ENCODE measurements around the gene ABHD6. TPM values are rescaled to one million over a fixed set of nuclear protein-coding genes. Genes with fewer than 3 reads are reported as not detected.

Gene ABHD6
- total RNA-seq, 2 donors from 2014 or later, result 7.5 to 8.6 TPM

DNA sequence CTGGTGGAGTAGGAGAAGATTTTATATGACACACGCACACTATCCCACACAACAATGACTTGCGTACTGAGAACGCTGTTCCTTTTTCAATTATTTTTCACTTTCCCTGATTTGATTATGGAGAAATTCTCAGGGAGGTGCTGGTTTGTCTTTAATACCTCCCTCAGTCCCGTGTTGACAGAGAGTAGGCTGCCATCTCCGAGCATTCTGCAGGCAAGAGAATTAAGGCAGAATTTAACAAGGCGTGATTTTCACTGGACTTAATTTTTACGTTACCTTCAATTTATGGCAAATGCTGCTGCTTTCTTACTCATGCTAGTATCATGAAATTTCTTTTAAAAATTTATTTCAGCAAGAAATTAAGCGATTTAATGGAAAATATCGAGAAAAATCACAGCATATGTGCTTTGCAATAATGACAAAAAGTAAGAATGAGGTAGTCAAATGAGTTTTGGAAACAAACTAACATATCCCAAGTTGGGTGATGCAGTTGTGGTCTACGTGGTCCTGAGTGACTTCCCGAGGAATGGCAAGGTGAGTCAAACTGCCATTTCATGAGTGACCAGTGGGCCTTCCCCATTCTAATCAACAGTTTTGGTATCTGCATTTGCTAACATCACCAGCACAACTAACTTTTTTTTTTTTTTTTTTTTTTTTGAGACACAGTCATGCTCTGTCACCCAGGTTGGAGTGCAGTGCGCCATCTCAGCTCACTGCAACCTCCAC is 43.7 kb upstream of the ABHD6 start:
- H3K27ac ChIP-seq (ENCODE audit: low read depth, low read length), result no peak overlapping the region
- H3K27me3 ChIP-seq (ENCODE audit: control insufficient read depth, insufficient read depth, low read length, poor library complexity, severe bottlenecking), result no peaks in the 10 kb centered on the region
- H3K36me3 ChIP-seq (ENCODE audit: control insufficient read depth, insufficient read depth, low read length), result no peaks in the 10 kb centered on the region
- no peak overlapping the region for H3K4me3 Mint-ChIP-seq
- no peak overlapping the region for H3K9ac ChIP-seq (ENCODE audit: extremely low read depth, low read length, poor library complexity, severe bottlenecking)
- H3K27me3 Mint-ChIP-seq (ENCODE audit: insufficient read depth), result no peaks in the 10 kb centered on the region
- no peaks in the 10 kb centered on the region for H3K36me3 Mint-ChIP-seq (ENCODE audit: low read depth)
- WGBS, 2 experiments (ENCODE audit: insufficient coverage in 1 of 2, insufficient read length in 1 of 2), result 93 to 96% methylated on average over 10 to 11 of the region's 12 CpGs
- no peaks in the 10 kb centered on the region for H3K9me3 ChIP-seq (ENCODE audit: control insufficient read depth, low read length)
- H3K4me1 Mint-ChIP-seq, result peaks cover 4% of the 10 kb centered on the region
- H3K4me1 ChIP-seq (ENCODE audit: control insufficient read depth, insufficient read depth, low read length), result no peaks in the 10 kb centered on the region
- H3K27ac Mint-ChIP-seq, result no peak overlapping the region
- DNase-seq, result no peak
- no peaks in the 10 kb centered on the region for H3K9me3 Mint-ChIP-seq
- TF ChIP-seq, protein P1, sequence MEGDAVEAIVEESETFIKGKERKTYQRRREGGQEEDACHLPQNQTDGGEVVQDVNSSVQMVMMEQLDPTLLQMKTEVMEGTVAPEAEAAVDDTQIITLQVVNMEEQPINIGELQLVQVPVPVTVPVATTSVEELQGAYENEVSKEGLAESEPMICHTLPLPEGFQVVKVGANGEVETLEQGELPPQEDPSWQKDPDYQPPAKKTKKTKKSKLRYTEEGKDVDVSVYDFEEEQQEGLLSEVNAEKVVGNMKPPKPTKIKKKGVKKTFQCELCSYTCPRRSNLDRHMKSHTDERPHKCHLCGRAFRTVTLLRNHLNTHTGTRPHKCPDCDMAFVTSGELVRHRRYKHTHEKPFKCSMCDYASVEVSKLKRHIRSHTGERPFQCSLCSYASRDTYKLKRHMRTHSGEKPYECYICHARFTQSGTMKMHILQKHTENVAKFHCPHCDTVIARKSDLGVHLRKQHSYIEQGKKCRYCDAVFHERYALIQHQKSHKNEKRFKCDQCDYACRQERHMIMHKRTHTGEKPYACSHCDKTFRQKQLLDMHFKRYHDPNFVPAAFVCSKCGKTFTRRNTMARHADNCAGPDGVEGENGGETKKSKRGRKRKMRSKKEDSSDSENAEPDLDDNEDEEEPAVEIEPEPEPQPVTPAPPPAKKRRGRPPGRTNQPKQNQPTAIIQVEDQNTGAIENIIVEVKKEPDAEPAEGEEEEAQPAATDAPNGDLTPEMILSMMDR (conservative IDR thresholded peaks at IDR 0.05), result no peak
- no peak overlapping the region for H3K4me3 ChIP-seq (ENCODE audit: low read length)

DNA sequence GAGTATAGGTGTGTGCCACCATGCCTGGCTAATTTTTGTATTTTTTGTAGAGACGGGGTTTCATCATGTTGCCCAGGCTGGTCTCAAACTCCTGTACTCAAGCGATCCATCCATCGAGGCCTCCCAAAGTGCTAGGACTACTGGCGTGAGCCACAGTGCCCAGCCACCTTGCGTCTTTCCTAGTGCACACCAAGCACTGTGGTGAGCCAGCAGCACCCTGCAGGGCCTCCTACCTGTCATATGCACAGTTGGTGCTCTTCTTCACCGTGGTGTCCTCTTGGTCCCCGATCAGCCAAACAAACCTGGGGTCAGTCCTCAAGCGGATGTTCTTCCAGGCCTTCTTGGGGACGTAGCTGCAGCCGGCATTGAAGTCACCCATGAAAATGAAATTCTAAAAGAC is 40.0 kb upstream of the ABHD6 start:
- H3K27me3 Mint-ChIP-seq (ENCODE audit: insufficient read depth), result no peaks in the 10 kb centered on the region
- TF ChIP-seq, protein P1 (conservative IDR thresholded peaks at IDR 0.05), result no peak

DNA sequence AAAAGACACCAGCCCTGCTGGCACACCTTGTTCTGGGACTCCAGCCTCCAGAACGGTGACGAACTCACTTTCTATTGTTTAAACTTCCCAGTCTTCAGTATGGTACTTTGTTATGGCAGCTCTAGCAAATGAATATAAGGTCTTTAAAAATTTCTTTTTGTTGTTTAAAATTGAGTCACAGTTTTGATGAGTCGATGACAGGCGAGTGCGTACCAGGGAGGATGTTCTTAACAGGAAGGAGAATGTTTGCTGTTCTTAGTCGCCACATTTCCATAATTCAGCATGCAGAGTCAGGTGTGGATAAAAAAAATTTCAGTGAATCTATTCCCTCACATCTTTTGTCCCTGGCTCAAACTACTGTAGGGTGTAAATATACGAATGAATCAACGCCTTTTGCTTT is 39.2 kb upstream of the ABHD6 start:
- Histone ChIP-seq H3K27ac (ENCODE audit: low read depth, low read length) (no peak overlapping the region), H3K27me3 (ENCODE audit: control insufficient read depth, insufficient read depth, low read length, poor library complexity, severe bottlenecking) (no peaks in the 10 kb centered on the region), H3K4me3 (ENCODE audit: low read length) (no peak overlapping the region), H3K9me3 (ENCODE audit: control insufficient read depth, low read length) (no peaks in the 10 kb centered on the region), H3K4me1 (ENCODE audit: control insufficient read depth, insufficient read depth, low read length) (no peaks in the 10 kb centered on the region), H3K36me3 (ENCODE audit: control insufficient read depth, insufficient read depth, low read length) (no peaks in the 10 kb centered on the region), H3K9ac (ENCODE audit: extremely low read depth, low read length, poor library complexity, severe bottlenecking) (no peak overlapping the region)
- Mint-ChIP-seq H3K27me3 (ENCODE audit: insufficient read depth) (peaks cover 3% of the 10 kb centered on the region), H3K27ac (no peak overlapping the region), H3K4me3 (no peak overlapping the region), H3K4me1 (no peaks in the 10 kb centered on the region), H3K9me3 (no peaks in the 10 kb centered on the region), H3K36me3 (ENCODE audit: low read depth) (no peaks in the 10 kb centered on the region)
- TF ChIP-seq, protein P1 (conservative IDR thresholded peaks at IDR 0.05), result no peak
- no peak for DNase-seq
- WGBS, 2 experiments (ENCODE audit: insufficient coverage in 1 of 2, insufficient read length in 1 of 2), result 93 to 96% methylated on average over 5 to 8 of the region's 8 CpGs

More for the DNA sequence above, 40.0 kb upstream of the ABHD6 start:
- Histone ChIP-seq H3K4me1 (ENCODE audit: control insufficient read depth, insufficient read depth, low read length) (no peaks in the 10 kb centered on the region), H3K27ac (ENCODE audit: low read depth, low read length) (no peak overlapping the region), H3K9me3 (ENCODE audit: control insufficient read depth, low read length) (no peaks in the 10 kb centered on the region), H3K27me3 (ENCODE audit: control insufficient read depth, insufficient read depth, low read length, poor library complexity, severe bottlenecking) (no peaks in the 10 kb centered on the region), H3K9ac (ENCODE audit: extremely low read depth, low read length, poor library complexity, severe bottlenecking) (no peak overlapping the region), H3K4me3 (ENCODE audit: low read length) (no peak overlapping the region), H3K36me3 (ENCODE audit: control insufficient read depth, insufficient read depth, low read length) (no peaks in the 10 kb centered on the region)
- no peaks in the 10 kb centered on the region for H3K4me1 Mint-ChIP-seq
- no peak overlapping the region for H3K4me3 Mint-ChIP-seq
- no peaks in the 10 kb centered on the region for H3K9me3 Mint-ChIP-seq
- no peak overlapping the region for H3K27ac Mint-ChIP-seq
- DNase-seq, result no peak
- no peaks in the 10 kb centered on the region for H3K36me3 Mint-ChIP-seq (ENCODE audit: low read depth)
- 93 to 94% methylated on average over 10 of the region's 10 CpGs for WGBS, 2 experiments (ENCODE audit: insufficient coverage in 1 of 2, insufficient read length in 1 of 2)

Measured in endodermal cell (in vitro differentiated cells).